ENCODE results near the gene DIS3. TPM values are rescaled to one million over a fixed set of nuclear protein-coding genes. Genes with fewer than 3 reads are reported as not detected.

Gene DIS3
- total and polyA plus RNA-seq, 2 of the 4 experiments (the other 2 are of a cell fraction): 19.3 to 33.3 TPM

- POLR2A ChIA-PET (ENCODE audit: unreplicated experiment): no interaction called here
- no peak overlapping the region for H3K23ac ChIP-seq (ENCODE audit: low read depth, low read length)
These were observed 18.3 kb downstream of the DIS3 start for GRCh38 chr13:72763411-72763810.

More at GRCh38 chr13:72763411-72763810, 18.3 kb downstream of the DIS3 start:
- Histone ChIP-seq H3K27me3 (ENCODE audit: control insufficient read depth, insufficient read depth, low read length) (no peaks in the 10 kb centered on the region), H2BK20ac (ENCODE audit: low read depth, low read length) (no peak overlapping the region), H4K8ac (ENCODE audit: low read depth in 2 of 2, low read length in 2 of 2) (no peak overlapping the region), H3K14ac (replicated peaks; ENCODE audit: low read depth, low read length) (no peak overlapping the region), H3K56ac (ENCODE audit: extremely low read depth, insufficient read depth, low read length) (no peak overlapping the region), H3K4me3 (ENCODE audit: insufficient read depth, low read depth, low read length) (no peak overlapping the region), H4K91ac (ENCODE audit: insufficient read depth, low read depth, low read length) (no peak overlapping the region), H2AK5ac (ENCODE audit: low read depth, low read length) (no peak overlapping the region), H4K5ac (ENCODE audit: low read depth, low read length) (no peak overlapping the region), H2AFZ (replicated peaks; ENCODE audit: low read length, poor library complexity) (no peak overlapping the region), H3K4ac (ENCODE audit: low read depth, low read length) (no peak overlapping the region), H3K36me3 (ENCODE audit: control insufficient read depth, insufficient read depth, low read length) (peaks cover 43% of the 10 kb centered on the region), H2BK15ac (ENCODE audit: low read depth, low read length) (no peak overlapping the region), H3K9ac (ENCODE audit: low read depth, low read length) (no peak overlapping the region), H3K4me1 (ENCODE audit: control insufficient read depth, insufficient read depth, low read length) (no peaks in the 10 kb centered on the region), H2BK120ac (ENCODE audit: low read depth, low read length) (no peak overlapping the region), H2BK5ac (ENCODE audit: low read depth, low read length, poor library complexity, severe bottlenecking) (no peak overlapping the region), H3K79me1 (ENCODE audit: low read depth in 1 of 2, low read length in 2 of 2) (no peaks in the 10 kb centered on the region; a peak in 1 of 4 replicates), H3K9me3 (ENCODE audit: control insufficient read depth, insufficient read depth, low read length) (no peaks in the 10 kb centered on the region), H3K4me2 (ENCODE audit: low read depth, low read length) (no peak overlapping the region), H4K20me1 (ENCODE audit: insufficient read depth, low read length) (no peaks in the 10 kb centered on the region), H3K18ac (ENCODE audit: low read depth, low read length) (no peak overlapping the region), H3K27ac (ENCODE audit: insufficient read depth, low read length) (no peak overlapping the region), H3K9me1 (ENCODE audit: insufficient read depth, low read length) (no peaks in the 10 kb centered on the region), H2AK9ac (replicated peaks; ENCODE audit: low read depth, low read length, poor library complexity) (no peak overlapping the region)
- in situ Hi-C loops (cut with MboI; ENCODE audit: low sequenced_read_pairs) (no loop called here), intact Hi-C loops (cut with micrococcal nuclease) (no loop called here), dilution Hi-C loops (cut with HindIII; ENCODE audit: low sequenced_read_pairs, unreplicated experiment) (no loop called here)
- no CpG with 5 or more reads among the region's 2 CpGs for WGBS, 2 experiments (ENCODE audit: extremely low coverage in 2 of 2, insufficient read length in 1 of 2)
- BruUV-seq (replicated peaks): no TSS peak
- ATAC-seq (ENCODE audit: low read depth) (peak; percentile 40), DNase-seq (no peak)
- TF ChIP-seq MAZ (IDR thresholded peaks at IDR 0.05; ENCODE audit: borderline replicate concordance, low read depth, low read length) (no peak), CHD1 (IDR thresholded peaks at IDR 0.05; ENCODE audit: low read depth, low read length) (no peak), RCOR1 (IDR thresholded peaks at IDR 0.05; ENCODE audit: insufficient replicate concordance, low read length) (no peak), FOS (IDR thresholded peaks at IDR 0.05; ENCODE audit: low read depth, low read length) (no peak), NFE2L2 (IDR thresholded peaks at IDR 0.05; ENCODE audit: low read depth, low read length) (no peak), RAD21 (IDR thresholded peaks at IDR 0.05; ENCODE audit: low read length) (no peak), ELK1 (IDR thresholded peaks at IDR 0.05; ENCODE audit: borderline replicate concordance, low read depth, low read length) (no peak), MAFK (IDR thresholded peaks at IDR 0.05; ENCODE audit: low read depth, low read length) (no peak), RFX5 (IDR thresholded peaks at IDR 0.05; ENCODE audit: low read depth, low read length) (no peak), BHLHE40 (IDR thresholded peaks at IDR 0.05; ENCODE audit: low read depth, low read length) (no peak), CTCF (conservative IDR thresholded peaks at IDR 0.05; ENCODE audit: low read depth, low read length) (no peak), SMC3 (IDR thresholded peaks at IDR 0.05; ENCODE audit: low read depth, low read length) (no peak), POLR2A (IDR thresholded peaks at IDR 0.05; ENCODE audit: low read depth, low read length) (no peak), CEBPB (IDR thresholded peaks at IDR 0.05; ENCODE audit: low read depth, low read length) (no peak), MXI1 (IDR thresholded peaks at IDR 0.05; ENCODE audit: borderline replicate concordance, low read depth, low read length) (no peak)
- TF ChIP-seq, protein P1, sequence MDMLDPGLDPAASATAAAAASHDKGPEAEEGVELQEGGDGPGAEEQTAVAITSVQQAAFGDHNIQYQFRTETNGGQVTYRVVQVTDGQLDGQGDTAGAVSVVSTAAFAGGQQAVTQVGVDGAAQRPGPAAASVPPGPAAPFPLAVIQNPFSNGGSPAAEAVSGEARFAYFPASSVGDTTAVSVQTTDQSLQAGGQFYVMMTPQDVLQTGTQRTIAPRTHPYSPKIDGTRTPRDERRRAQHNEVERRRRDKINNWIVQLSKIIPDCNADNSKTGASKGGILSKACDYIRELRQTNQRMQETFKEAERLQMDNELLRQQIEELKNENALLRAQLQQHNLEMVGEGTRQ (IDR thresholded peaks at IDR 0.05; ENCODE audit: low read depth, low read length): no peak
- CTCF ChIA-PET: no interaction called here
